DOHH2 (cell line): Measurements from ENCODE around the gene EEA1.

Experiments used
- H3F3A ChIP-seq: fragments of 200-600 bp; sonication (generic), shearing (Covaris generic); 2 replicates; pipeline ENCODE4 v1.6.0; 2016; ENCODE audit warnings: antibody characterized with exemption, mild to moderate bottlenecking; ENCODE audit not compliant: control insufficient read depth, insufficient read depth
- H3K27ac ChIP-seq: fragments of 200-600 bp; sonication (generic); 2 replicates; pipeline ENCODE4 v1.5.1; 2014; ENCODE audit warnings: low read depth, mild to moderate bottlenecking, low read length, moderate library complexity
- H3K27me3 ChIP-seq: fragments of 200-600 bp; sonication (generic); 2 replicates; pipeline ENCODE4 v1.6.1; 2014; ENCODE audit warnings: mild to moderate bottlenecking, low read length, mixed read lengths; ENCODE audit not compliant: control insufficient read depth
- H3K36me3 ChIP-seq: fragments of 200-600 bp; sonication (generic); 2 replicates; pipeline ENCODE4 v1.6.1; 2014; ENCODE audit warnings: mild to moderate bottlenecking, low read length, moderate library complexity, mixed read lengths; ENCODE audit not compliant: control insufficient read depth
- H3K4me1 ChIP-seq: fragments of 200-600 bp; sonication (generic); 2 replicates; pipeline ENCODE4 v1.6.1; 2014; ENCODE audit warnings: mild to moderate bottlenecking, low read length, mixed read lengths; ENCODE audit not compliant: control insufficient read depth
- H3K4me2 ChIP-seq: fragments of 200-600 bp; sonication (generic); 2 replicates; pipeline ENCODE4 v1.6.0; 2014; ENCODE audit warnings: mild to moderate bottlenecking, low read length, moderate library complexity
- H3K4me3 ChIP-seq: fragments of 200-600 bp; sonication (generic); 2 replicates; pipeline ENCODE4 v1.5.1; 2014; ENCODE audit warnings: mild to moderate bottlenecking, low read length, mixed read lengths
- H3K79me2 ChIP-seq: fragments of 200-600 bp; sonication (generic); 2 replicates; pipeline ENCODE4 v1.6.1; 2014; ENCODE audit warnings: mild to moderate bottlenecking, low read length, mixed read lengths; ENCODE audit not compliant: control insufficient read depth
- H3K9me2 ChIP-seq: fragments of 200-600 bp; sonication (generic); replicated peaks from 2 replicates; pipeline ENCODE4 v1.6.1; 2014; ENCODE audit warnings: mild to moderate bottlenecking, low read length, mixed read lengths; ENCODE audit not compliant: control insufficient read depth
- H3K9me3 ChIP-seq: fragments of 200-600 bp; sonication (generic); 2 replicates; pipeline ENCODE4 v1.6.1; 2014; ENCODE audit warnings: antibody characterized with exemption, low read length, mixed read lengths; ENCODE audit not compliant: control insufficient read depth, insufficient read depth
- H4K20me1 ChIP-seq: fragments of 200-600 bp; sonication (generic); 2 replicates; pipeline ENCODE4 v1.6.0; 2014; ENCODE audit warnings: low read depth, mild to moderate bottlenecking, antibody characterized with exemption, low read length, moderate library complexity; ENCODE audit not compliant: control insufficient read depth, insufficient read depth
- EZH2phosphoT487 ChIP-seq: fragments of 200-600 bp; sonication (generic); IDR thresholded peaks from 2 replicates; pipeline ENCODE4 v1.6.1; 2017; ENCODE audit warnings: borderline replicate concordance, mild to moderate bottlenecking, antibody characterized with exemption, low read length, moderate library complexity, mixed read lengths
- TF ChIP-seq, protein P1 (sequence below): fragments of 200-600 bp; sonication (generic); IDR thresholded peaks from one replicate; pipeline ENCODE4 v1.5.1; 2014; ENCODE audit warnings: antibody characterized with exemption, mild to moderate bottlenecking, low read depth, low read length; ENCODE audit not compliant: poor library complexity, severe bottlenecking

EEA1 gene

DNA sequence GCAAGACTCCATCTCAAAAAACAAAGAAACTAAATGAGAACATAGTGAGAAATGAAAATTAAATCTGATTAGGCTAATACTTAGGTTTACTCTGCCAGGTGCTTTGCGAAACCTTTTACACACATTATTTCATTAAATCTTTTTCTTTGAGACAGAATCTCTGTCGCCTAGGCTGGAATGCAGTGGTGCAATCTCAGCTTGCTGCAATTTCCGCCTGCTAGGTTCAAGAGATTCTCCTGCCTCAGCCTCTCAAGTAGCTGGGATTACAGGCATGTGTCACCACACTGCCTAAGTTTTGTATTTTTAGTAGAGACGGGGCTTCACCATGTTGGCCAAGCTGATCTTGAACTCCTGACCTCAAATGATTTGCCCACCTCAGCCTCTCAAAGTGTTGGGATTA lies 21.9 kb upstream of the EEA1 start:
- Histone ChIP-seq H3K79me2 (no peaks in the 10 kb centered on the region), H3F3A (no peaks in the 10 kb centered on the region), H3K4me2 (no peak overlapping the region), H3K9me2 (no peaks in the 10 kb centered on the region), H4K20me1 (no peaks in the 10 kb centered on the region), H3K9me3 (peaks cover 12% of the 10 kb centered on the region), H3K27me3 (no peaks in the 10 kb centered on the region), H3K4me1 (peaks cover 6% of the 10 kb centered on the region), H3K27ac (no peak overlapping the region), H3K4me3 (no peak overlapping the region), H3K36me3 (no peaks in the 10 kb centered on the region)
- no peak for TF ChIP-seq EZH2phosphoT487
- TF ChIP-seq, protein P1, sequence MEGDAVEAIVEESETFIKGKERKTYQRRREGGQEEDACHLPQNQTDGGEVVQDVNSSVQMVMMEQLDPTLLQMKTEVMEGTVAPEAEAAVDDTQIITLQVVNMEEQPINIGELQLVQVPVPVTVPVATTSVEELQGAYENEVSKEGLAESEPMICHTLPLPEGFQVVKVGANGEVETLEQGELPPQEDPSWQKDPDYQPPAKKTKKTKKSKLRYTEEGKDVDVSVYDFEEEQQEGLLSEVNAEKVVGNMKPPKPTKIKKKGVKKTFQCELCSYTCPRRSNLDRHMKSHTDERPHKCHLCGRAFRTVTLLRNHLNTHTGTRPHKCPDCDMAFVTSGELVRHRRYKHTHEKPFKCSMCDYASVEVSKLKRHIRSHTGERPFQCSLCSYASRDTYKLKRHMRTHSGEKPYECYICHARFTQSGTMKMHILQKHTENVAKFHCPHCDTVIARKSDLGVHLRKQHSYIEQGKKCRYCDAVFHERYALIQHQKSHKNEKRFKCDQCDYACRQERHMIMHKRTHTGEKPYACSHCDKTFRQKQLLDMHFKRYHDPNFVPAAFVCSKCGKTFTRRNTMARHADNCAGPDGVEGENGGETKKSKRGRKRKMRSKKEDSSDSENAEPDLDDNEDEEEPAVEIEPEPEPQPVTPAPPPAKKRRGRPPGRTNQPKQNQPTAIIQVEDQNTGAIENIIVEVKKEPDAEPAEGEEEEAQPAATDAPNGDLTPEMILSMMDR, result no peak

DNA sequence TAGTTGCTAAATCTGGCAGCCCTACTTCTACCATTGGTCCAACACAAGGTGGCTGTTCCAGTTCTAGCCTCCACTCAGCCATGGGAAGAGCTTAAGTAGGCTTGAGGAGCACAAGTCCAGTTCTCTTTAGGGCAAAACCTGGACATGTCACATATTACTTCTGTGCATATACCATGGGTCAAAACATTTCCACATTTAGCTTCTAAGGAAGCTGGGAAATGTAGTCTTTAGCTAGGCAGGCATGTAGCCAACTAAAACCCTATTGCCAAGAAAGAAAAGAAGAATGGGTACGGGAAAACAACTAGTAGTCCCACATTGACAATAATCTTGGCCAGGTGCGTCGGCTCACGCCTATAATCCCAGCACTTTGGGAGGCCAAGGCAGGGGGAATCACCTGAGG lies 20.9 kb upstream of the EEA1 start:
- Histone ChIP-seq H4K20me1 (no peaks in the 10 kb centered on the region), H3K9me3 (peaks cover 12% of the 10 kb centered on the region), H3K4me3 (no peak overlapping the region), H3F3A (no peaks in the 10 kb centered on the region), H3K4me1 (peaks cover 6% of the 10 kb centered on the region), H3K9me2 (no peaks in the 10 kb centered on the region), H3K36me3 (no peaks in the 10 kb centered on the region), H3K4me2 (no peak overlapping the region), H3K79me2 (no peaks in the 10 kb centered on the region), H3K27ac (no peak overlapping the region), H3K27me3 (no peaks in the 10 kb centered on the region)
- TF ChIP-seq EZH2phosphoT487, result no peak
- TF ChIP-seq, protein P1, result no peak

- no peaks in the 10 kb centered on the region for H3K27me3 ChIP-seq
These were observed 20.4 kb upstream of the EEA1 start for GRCh38 chr12:92949466-92949865.

More at GRCh38 chr12:92949466-92949865, 20.4 kb upstream of the EEA1 start:
- TF ChIP-seq, protein P1, result no peak
- no peak for TF ChIP-seq EZH2phosphoT487
- peaks cover 6% of the 10 kb centered on the region for H3K4me1 ChIP-seq
- peaks cover 11% of the 10 kb centered on the region for H3K9me3 ChIP-seq
- H3F3A ChIP-seq, result no peaks in the 10 kb centered on the region
- no peak overlapping the region for H3K4me3 ChIP-seq
- H3K36me3 ChIP-seq, result no peaks in the 10 kb centered on the region
- H3K9me2 ChIP-seq, result no peaks in the 10 kb centered on the region
- no peak overlapping the region for H3K27ac ChIP-seq
- H3K79me2 ChIP-seq, result no peaks in the 10 kb centered on the region
- H3K4me2 ChIP-seq, result no peak overlapping the region
- no peaks in the 10 kb centered on the region for H4K20me1 ChIP-seq
